T-helper 2 cell treated with Interferon-gamma antibody and Interleukin-4, amounts not matched to agents 100 ng/mL and 5 ng/mL, for 36 hours (primary cell): Measurements from ENCODE around the gene SDK1. TPM values are rescaled to one million over a fixed set of nuclear protein-coding genes. Genes with fewer than 3 reads are reported as not detected.
"Not testable (repeated sequence)": the region's sequence is repeated elsewhere in the genome, so short reads cannot be mapped to it uniquely, and the experiment has no call there.

ENCODE experiments used
- intact Hi-C: fragments of 100-400 bp; cut with micrococcal nuclease; formaldehyde crosslinking; loops from one replicate; pipeline ENCODE4 v1.15.1; 2023
- total RNA-seq: library from RNA; stranded (reverse); gene quantifications from 2 replicates; pipeline ENCODE4 v1.2.3, GENCODE V29; 2022

Gene SDK1
- total RNA-seq, 1 donor from 2014 or later = 0.09 TPM

DNA sequence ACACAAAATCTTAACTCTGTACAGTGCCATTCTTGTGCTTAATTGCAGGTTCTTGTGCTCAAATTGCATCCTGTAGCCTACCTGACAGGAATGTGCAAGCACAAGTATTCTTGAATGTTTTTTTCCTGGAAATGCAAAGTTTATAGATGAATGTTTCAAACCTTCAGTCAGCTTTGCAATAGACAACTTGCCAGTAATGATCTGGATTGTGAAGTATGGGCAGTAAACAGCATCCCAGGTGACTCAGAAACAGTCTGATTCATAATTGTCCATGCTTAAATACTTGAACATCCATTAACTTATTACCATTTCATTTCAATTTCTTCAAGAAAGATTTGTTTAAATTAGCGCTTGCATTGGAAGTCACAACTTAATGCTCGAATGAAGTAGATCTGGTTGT lies 347.2 kb downstream of the SDK1 start:
- intact Hi-C loops = no loop called here

DNA sequence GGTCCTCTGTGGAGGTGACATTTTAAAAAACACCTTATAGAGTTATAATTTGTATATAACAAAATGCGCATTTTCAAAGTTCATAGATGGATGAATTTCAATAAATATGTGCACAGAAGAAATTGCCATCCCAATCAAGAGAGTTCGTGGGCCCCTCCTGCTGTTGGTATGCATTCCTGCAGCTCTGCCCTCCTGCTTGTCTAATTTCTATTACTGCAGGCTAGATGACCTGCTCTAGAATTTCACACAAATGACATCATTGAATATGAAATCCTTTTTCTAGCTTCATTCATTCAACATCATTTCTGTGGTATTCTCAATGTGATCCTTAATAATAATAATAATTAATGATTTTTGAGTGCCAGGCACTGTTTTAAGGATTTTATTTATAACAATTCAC lies 348.2 kb downstream of the SDK1 start:
- intact Hi-C loops = no loop called here

DNA sequence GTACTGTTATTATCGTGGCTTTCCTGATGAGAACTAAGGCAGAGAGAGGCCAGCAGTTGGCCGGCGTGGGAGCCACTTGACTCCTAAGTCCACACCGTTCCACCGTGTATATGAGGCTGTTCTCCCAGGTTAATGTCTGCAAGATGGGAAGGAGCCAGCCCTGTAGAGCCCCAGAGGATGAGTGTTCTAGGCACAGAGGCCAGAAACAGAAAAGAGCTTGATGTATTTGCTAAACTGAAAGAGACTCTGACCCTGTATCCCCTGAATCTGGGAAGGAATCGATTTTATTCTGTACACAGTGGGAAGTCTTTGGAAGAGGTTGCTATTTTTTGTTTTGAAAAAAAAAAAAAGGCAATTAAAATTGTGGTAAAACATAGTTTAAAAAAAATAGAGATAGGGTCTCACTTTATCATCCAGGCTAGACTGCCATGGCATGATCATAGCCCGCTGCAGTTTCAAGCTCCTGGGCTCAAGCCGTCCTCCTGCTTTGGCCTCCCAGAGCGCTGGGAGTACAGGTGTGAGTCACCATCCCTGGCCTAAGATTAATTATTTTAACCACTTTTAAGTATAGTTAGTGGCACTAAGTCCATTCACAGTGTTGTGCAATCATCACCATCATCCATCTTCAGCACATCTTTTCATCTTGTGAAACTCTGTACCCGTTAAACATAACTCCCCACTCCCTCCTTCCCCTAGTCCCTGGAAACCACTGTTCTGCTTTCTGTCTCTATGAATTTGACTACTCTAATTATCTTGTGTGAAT lies 348.8 kb downstream of the SDK1 start:
- intact Hi-C loops = no loop called here

DNA sequence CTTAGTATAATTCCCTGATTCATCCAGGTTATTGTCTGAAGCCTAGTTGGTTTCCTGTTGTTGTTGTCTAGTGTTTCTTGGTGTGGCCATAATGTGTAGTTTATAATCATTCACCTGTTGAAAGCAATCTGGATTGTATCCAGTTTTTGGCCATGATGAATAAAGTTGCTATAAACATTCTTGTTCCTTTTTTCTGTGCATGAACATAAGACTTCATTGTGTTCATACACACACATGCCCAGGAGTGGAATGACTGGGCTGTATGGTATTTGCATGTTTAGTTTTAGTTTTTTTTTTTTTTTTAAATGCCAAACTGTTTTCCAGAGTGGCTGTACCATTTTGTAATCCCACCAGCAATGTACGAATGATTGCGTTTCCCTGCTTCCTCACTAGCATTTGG lies 349.8 kb downstream of the SDK1 start:
- intact Hi-C loops = no loop called here

DNA sequence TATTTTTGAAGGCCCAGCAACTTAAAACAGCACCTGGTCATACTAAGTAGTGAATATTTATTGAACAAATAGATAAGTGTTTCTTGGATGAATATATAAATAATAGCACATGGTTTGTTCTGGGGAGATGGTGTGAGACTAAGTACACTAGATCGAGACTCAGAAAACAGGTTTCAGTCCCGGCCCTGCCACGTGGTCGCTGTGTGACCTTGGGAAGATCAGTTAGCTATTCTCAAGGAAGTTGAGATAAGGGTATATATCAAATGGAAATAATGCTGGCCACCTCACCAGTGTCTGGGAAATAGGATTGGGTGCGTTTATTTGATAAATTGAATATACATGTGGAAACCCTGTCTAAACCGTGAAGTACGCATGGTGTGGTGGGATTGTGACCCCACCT lies 354.6 kb downstream of the SDK1 start:
- intact Hi-C loops = no loop called here

DNA sequence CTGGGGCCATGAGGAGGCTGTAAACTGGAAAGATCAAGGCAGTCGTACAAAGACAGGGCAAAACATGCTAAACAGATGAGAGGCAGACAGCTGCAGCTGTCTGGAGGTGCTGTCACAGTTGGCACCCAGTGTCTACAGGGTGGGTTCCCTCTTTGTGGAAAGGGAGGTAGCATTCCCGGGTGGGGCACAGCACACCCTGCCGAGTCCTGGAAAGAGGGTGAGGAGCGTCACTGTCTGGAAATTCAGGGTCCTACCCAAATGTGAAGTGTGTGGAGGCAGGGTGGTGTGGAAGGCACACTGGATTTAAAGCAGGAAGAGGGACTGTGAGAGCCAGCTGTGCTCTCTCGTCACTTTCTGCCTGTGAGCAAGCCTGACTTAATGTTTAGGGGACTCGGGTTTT lies 356.2 kb downstream of the SDK1 start:
- intact Hi-C loops = no loop called here

DNA sequence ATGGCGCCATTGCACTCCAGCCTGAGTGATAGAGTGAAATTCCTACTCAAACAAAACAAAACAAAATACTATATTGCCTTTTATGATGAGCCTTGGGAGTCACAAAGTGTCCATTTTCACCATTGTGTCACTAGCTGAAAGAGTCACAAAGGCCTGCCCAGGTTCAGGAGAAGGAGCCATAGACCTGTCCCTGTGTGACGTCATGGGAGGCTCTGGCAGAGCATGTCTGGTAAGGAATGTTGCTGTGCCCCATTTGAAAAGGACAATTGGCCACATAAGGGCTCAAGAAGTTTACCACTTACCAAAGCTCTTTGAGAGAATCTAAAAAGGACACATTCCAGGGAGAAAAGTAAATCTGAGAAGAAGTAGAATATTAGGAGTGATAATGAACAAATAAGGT lies 367.7 kb downstream of the SDK1 start:
- intact Hi-C loops = no loop called here

DNA sequence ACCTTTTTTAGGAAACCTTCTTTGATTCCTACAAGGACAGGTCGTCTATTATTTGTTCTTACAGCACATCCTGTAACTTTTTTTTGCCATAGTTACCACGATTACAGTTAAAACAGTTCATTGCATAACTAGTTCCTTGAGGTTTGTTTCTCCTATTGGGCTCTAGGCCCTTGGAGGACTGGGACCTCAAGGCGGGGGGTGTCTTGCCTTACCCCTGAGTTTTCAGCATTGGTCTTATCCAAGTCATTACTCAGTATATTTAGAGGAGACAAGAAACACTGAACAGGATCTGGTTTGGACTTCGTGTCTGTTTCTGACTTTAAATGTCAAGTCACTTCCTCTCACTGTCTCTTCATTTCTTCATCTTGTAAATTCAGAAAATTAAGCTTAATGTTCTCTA lies 369.8 kb downstream of the SDK1 start:
- intact Hi-C loops = loop anchor here (5.0 to 10.0 kb wide), 2 partner anchors 369 to 806 kb away; partner anchors contain the start of gene SDK1

DNA sequence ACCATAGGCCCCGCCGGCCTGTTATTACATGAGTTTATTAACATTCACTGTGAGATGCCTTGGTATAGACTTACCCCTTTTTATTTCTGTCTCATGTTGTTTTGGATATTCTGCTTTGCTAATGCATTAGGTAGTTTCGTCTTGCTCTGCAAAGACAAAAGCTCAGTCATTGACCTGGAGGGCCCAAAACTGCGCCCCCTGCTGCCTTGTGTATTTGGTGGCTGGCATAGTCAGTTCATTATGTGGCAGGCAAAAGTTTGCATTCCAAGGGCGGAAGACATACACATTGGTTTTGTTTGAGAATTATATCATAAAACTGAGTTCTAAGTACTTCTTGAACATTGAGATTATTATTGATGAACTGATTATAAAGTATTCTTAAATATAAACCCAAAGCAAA lies 372.5 kb downstream of the SDK1 start:
- intact Hi-C loops = loop anchor here (5.0 to 10.0 kb wide), 2 partner anchors 371 to 809 kb away; partner anchors contain the start of gene SDK1

DNA sequence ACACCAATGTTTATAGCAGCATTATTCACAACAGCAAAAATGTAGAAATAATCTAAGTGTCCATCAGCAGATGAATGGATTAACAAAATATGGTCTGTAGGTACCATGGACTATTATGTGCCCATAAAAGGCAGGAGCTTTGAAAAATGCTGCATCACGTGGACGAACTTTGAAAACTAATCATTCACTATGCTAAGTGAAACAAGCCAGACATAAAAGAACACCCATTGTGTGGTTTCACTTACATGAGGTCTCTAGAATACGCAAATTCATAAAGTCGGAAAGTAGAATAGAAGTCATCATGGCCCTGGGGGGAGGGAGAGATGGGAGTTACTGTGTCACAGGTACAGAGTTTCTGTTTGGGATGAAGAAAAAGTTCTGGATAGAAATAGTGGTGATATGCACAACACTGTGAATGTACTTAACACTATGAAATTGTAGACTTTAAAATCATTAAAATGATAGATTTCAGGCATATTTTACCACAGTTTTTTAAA lies 377.3 kb downstream of the SDK1 start:
- intact Hi-C loops = loop anchor here (10.0 kb wide), 1 partner anchor 814 kb away; no protein-coding TSS in a partner anchor

DNA sequence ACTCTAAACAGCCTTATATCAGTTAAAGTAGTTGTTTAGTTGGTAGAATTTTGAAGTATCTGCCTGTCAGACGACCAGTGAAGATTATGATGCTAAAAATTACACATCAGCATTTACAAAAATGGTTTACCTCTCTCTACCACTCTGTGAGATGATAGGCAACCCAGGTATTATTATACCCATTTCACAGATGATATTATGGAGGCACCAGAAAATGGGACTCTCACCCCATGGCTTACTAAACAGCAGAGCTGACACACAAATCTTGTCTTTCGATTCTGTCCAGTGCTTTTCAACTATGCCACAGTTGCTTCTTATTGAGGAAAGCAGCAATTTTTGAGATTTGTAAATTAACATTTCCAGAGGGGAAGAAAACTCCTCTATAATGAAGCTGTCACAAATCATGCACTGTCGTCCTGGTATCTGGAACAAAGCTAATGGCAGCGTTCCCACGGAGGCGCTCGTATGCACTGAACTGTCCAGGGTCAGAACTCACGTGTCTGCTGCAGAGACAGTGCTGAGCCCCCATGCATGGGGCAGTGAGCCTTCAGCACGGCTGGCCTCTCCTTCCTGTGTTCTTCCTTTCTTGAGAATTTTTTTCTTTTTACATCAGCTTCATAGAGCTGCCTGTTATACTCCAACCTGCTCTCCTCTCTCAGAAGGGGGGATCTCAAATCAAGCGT lies 381.1 kb downstream of the SDK1 start:
- intact Hi-C loops = no loop called here

DNA sequence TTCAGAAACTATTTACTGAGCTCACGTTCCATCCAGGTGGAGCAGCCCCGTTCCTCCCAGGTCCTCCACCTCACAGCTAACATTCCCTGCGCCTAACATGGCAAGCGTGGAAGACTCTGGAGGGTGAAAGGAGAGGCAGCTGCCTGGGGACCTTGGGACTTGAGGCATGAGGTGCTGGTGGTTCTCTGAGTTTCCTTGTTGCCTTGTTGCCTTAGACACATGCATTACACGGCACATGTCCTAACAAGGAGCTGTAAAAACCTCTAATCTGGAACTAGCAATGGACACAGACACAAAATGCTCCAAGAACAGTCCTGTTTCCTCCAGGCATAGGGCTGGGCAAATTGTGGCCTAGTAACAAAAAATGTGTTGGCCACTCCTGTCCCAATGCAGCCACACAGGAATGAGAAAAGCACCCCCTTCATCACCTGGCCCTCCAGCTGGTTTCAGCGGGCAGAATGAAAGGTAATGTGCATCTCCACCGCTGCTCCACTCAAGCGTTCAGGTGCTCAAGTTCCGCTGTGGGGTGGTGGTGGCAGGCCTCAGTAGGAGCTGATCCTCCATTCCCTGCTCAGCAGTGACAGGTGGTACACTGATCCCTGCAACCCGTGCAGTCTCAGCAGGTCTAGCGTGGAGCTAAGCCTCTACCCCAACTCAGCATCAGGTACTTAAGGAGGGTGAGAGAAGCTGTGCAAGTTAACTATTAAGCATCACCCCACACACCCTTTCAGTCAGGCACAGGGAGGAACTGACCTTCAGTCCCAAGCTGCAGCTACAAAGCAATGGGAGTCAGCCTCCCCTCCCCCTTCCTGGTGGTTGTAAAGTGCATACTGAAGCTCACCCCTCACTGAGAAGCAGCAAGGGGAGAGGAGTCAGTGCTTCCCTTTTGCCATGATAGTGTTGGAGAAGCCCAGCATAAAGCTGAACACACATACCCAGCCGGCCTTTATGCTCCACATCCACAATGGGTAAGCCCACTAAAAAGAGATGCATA lies 382.8 kb downstream of the SDK1 start:
- intact Hi-C loops = no loop called here

DNA sequence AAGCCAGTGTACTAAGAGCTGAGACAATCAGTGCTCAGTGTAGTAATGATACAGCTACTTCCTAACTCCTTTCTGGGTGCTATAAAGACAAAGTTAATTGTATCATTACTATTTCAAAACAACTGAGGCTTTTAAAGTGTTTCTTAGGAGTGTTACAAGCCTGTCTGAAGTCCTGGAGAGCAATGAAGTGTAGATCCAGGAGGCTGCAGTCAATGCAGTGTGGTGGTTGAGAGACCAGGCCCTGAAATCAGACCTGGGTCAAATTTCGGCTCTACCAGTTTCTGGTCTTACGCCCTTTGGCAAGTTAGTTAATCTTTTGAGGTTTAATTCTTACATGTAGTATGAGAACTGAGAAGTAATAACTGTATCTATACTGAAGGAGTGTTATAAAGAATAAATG lies 387.0 kb downstream of the SDK1 start:
- intact Hi-C loops = no loop called here

DNA sequence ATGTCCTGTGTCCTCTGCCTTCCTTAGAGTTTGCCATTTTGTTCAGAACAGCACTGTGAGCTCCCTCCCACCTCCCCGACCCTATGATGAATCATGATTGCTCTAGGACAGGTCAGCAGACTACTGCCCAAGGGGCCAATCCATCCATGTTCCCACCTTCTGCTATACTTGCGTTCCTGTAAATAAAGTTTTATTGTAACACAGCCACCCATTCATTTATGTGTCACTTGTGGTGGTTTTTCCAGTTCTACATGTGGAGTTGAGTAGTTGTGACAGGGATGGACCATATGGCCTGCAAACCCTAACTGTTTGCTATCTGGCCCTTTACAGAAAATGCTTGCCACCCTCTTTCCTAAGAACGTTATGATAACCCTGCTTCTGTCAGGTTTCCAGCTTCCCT lies 387.8 kb downstream of the SDK1 start:
- intact Hi-C loops = no loop called here

DNA sequence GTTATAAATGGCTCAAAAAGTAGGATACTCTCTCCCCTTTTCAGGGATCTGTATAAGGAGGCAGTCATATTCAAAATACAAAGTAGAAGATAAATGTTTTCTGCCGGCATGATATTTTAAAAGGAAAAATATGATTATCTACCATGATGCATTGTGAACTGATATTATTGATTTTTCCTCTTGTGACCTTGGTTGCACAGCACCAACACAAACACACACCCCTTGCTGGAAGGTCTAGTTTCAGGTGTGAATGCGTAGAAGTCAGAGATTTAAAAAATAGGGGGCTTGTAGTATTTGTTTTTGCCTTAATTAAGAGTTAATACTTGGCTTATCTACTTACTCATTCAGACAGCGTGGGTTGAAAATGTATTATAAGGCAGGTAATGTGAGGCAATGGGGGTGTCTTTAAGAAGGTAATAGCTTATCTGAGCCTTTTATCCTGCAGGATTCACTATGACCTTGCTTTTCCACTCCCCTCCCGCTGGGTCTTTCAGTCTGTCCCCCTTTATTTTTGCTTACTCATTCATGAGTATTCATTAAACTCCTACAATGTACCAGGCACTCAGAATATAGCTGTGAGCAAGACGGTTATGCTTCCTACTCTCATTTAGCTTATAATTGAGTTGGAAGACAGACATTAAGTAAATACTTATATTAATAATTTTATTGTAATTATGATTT lies 390.6 kb downstream of the SDK1 start:
- intact Hi-C loops = no loop called here

DNA sequence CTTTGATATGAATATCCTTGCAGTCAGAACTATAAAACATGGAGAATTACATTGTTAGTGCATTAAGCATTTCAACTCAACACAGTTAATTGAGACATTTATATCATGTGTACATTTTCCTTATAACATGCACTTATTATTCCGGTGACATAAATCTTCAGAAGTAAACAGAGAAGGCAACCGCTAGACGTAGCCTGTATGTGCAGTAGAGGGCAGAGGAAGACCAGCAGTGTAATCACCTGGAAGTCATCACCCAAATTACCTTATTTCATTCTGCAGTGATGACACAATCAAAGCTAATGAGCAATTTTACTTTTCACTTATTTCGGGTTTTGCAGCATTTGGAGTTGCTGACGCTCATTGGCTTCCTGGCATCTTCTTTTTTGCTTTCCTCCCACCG lies 394.6 kb downstream of the SDK1 start:
- intact Hi-C loops = no loop called here

DNA sequence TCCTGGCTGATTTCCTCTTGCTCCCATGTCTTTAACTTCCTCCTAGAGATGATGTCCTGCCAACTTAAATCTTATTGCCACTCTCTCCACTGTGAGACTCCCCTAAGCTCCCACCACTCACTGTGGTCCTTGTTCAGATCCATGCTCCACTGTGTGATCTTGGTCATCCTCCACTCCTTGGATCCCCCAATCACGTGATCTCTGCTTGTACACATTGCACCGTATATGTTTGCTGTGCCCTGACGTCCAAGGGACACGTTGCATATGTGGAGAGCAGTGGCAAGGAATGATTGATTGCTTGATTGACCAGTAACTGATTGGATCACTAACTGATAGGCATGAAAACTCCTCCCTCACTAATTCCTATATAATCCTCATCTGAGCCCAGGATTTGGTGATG lies 395.1 kb downstream of the SDK1 start:
- intact Hi-C loops = no loop called here

DNA sequence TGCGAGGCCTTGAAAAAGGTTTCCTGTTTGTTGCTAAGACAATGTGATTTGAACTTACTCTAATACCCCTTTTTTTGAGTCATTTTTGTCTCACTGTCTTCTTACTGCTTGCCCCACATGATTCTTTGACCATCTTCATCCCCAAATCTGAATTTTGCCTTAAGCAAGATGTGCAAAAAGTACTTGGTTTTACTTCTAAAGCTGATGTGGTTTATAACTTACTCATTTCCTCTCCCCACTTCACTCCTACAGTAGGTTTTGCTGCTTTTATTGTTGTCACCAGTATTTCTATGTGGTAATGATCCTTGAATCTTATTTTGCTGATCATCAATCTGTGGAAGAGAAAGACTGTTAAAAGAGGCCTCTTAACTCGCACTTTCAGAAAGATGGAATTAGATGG lies 396.4 kb downstream of the SDK1 start:
- intact Hi-C loops = no loop called here

DNA sequence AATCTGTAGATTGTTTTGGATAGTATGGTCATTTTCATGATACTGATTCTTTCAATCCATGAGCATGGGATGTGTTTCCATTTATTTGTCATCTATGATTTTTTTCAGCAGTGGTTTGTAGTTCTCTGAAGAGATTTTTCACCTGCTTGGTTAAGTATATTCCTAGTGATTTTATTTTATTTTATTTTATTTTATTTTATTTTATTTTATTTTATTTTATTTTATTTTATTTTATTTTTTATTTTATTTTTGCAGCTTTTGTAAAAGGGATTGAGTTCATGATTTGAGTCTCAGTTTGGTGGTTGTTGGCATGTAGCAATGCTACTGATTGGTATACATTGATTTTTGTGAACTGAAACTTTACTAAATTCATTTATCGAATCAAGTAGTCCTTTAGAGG lies 404.2 kb downstream of the SDK1 start:
- intact Hi-C loops = no loop called here

DNA sequence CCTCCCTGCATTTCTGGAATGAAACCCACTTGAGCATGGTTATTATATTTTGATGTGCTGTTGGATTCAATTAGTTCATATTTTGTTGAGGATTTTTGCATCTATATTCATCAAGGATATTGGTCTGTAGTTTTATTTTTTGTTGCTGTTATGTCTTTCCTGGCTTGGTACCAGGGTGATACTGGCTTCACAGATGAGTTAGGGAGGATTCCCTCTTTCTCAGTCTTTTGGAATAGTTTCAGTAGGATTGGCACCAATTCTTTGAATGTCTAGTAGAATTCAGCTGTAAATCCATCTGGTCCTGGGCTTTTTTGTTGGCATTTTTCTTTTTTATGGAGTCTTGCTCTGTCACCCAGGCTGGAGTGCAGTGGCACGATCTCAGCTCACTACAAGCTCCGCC lies 405.0 kb downstream of the SDK1 start:
- intact Hi-C loops = not testable (repeated sequence)

DNA sequence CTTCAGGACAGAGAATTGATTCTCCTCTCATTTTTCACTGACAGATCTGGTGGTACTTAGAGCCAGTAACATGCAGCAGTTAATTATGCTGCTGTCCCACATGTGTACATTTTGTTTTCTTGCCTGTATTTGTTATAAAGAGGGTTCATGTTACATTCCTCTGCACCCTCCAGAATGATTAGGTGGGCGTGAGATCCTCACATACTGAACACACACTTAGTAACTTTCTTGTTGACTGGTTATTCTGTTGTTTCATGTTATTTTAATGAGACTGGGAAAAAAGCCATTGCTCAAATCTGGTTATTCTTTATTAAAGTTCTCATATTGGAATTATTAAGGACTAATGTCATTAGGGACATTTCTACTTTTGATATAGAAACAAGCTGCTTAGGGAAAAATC lies 409.1 kb downstream of the SDK1 start:
- intact Hi-C loops = no loop called here
